ENCODE data around the gene RAD1.

RAD1 gene

GRCh38 chr5:34858790-34859189 is 56.5 kb downstream of the RAD1 start:
- DNase-seq = no peak

DNA sequence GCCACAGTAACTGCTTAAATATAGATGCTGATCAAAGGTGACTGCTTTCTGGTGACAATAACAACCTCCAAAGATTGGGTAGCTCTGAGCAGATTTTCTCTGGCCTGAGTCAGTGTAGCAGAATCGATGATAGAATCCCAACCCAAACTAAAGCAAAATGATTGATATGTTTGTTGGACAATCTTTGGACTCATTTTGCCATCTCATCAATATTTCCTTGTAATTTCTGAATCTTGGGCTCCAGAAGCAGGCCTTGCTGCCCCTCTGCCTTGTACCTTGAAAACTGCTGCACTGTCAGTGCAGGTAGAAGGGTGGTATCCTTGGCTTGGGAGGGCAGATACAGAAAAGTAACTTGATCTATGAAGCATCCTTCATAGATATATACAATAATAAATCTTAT is 57.4 kb downstream of the RAD1 start:
- DNase-seq = no peak

DNA sequence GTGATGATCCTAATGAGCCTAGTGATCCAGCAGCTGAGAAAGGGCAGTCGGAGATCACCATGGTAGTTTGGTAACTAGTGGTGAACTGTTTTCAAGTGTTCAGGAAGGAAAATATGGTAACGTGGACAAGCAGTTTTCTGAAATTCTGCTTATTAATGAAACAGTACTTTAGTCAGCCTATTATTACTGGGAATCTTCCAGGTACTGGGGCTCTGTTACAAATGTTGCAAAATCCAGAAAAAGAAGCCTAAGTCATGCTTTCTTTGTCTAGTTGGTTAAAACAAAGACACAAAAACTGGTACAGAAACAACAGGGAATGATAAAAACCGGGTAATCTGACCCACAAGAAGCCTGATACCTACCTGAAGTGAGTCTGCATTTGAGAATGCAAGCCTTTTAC is 58.1 kb downstream of the RAD1 start:
- no peak for DNase-seq

Measured in SIG-M5 (cell line).